B cell (primary cell): Measurements from ENCODE around the gene PCDH15.

Source experiments
- EZH2 ChIP-seq: IDR thresholded peaks from 2 replicates; pipeline ENCODE4 v1.6.1; 2012; ENCODE audit warnings: borderline replicate concordance, low read depth, mild to moderate bottlenecking, moderate library complexity, low read length; ENCODE audit not compliant: insufficient read depth, poor library complexity, severe bottlenecking
- TF ChIP-seq, protein P1 (sequence below): fragments of 200-600 bp; IDR thresholded peaks from one replicate; pipeline ENCODE4 v1.8.0; 2022; ENCODE audit warnings: antibody characterized with exemption, mild to moderate bottlenecking

DNA sequence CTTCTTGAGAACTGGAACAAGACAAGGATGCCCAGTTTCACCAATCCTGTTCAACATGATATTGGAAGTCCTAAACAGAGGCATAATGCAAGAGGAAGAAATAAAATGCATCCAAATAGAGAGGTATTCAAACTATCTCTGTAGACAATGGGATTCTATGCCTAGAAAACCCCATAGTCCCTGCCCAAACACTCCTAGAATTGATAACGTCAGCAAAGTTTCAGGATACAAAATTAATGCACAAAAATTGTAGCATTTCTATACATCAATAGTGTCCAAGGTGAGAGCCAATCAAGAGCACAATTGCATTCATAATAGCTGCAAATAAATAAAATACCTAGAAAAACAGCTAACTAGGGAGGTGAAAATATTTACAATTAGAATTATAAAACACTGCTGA lies 72.5 kb downstream of the PCDH15 start:
- no peak for TF ChIP-seq EZH2
- TF ChIP-seq, protein P1, sequence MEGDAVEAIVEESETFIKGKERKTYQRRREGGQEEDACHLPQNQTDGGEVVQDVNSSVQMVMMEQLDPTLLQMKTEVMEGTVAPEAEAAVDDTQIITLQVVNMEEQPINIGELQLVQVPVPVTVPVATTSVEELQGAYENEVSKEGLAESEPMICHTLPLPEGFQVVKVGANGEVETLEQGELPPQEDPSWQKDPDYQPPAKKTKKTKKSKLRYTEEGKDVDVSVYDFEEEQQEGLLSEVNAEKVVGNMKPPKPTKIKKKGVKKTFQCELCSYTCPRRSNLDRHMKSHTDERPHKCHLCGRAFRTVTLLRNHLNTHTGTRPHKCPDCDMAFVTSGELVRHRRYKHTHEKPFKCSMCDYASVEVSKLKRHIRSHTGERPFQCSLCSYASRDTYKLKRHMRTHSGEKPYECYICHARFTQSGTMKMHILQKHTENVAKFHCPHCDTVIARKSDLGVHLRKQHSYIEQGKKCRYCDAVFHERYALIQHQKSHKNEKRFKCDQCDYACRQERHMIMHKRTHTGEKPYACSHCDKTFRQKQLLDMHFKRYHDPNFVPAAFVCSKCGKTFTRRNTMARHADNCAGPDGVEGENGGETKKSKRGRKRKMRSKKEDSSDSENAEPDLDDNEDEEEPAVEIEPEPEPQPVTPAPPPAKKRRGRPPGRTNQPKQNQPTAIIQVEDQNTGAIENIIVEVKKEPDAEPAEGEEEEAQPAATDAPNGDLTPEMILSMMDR, result no peak
